Psoas muscle (tissue), 8 donors: ENCODE data around the gene ZNF208. TPM values are rescaled to one million over a fixed set of nuclear protein-coding genes. Genes with fewer than 3 reads are reported as not detected.

ENCODE experiments used
- ATAC-seq, 4 donors: fragments of 200-7000 bp; cut with Tn5 transposase; one replicate each; pipeline ENCODE4 v1.9.1; 2020; ENCODE audit warnings: moderate library complexity in 3 of 4, mild to moderate bottlenecking in 2 of 4
- DNase-seq, 2 donors: peaks; one replicate each; pipeline ENCODE4 v3.0.0-alpha.2; 2020
- H3K27ac ChIP-seq: fragments of 200-600 bp; one replicate; pipeline ENCODE4 v1.8.0; 2022
- H3K27me3 ChIP-seq, 3 donors: fragments of 200-600 bp in 1 of 3; one replicate each; pipeline versions ENCODE4 v1.6.1 to v1.8.0; 2013 to 2022; ENCODE audit warnings: low read length in 2 of 3, mild to moderate bottlenecking in 2 of 3, moderate library complexity in 1 of 3; ENCODE audit not compliant: insufficient read depth in 3 of 3
- H3K36me3 ChIP-seq, 2 donors: fragments of 200-600 bp in 1 of 2; one replicate each; pipeline versions ENCODE4 v1.6.1 to v1.8.0; 2013 to 2022; ENCODE audit warnings: low read depth in 1 of 2, mild to moderate bottlenecking in 1 of 2, moderate library complexity in 1 of 2; ENCODE audit not compliant: insufficient read depth in 1 of 2
- H3K4me1 ChIP-seq: fragments of 200-600 bp; one replicate; pipeline ENCODE4 v1.8.0; 2022
- H3K4me3 ChIP-seq: fragments of 200-600 bp; one replicate; pipeline ENCODE4 v1.8.0; 2022; ENCODE audit warnings: mild to moderate bottlenecking
- H3K9me3 ChIP-seq: fragments of 200-600 bp; one replicate; pipeline ENCODE4 v1.8.0; 2022
- CTCF ChIP-seq: fragments of 200-600 bp; IDR thresholded peaks from one replicate; pipeline ENCODE4 v1.8.0; 2022; ENCODE audit warnings: antibody characterized with exemption
- WGBS, 3 donors: extraction: QIAGEN DNeasy Blood & Tissue Kit; methylation state at CpG; one replicate each; pipeline versions ENCODE4 v1.1.6 to v1.1.7; 2013; 5-methylcytosine and 5-hydroxymethylcytosine counted together
- intact Hi-C, 2 donors: fragments of 100-400 bp; cut with DNase I; formaldehyde crosslinking; loops; one replicate each; pipeline versions ENCODE4 v1.11.0 to v1.14.2; 2022
- polyA plus RNA-seq, 3 donors: library from polyadenylated mRNA; stranded (reverse); fragments of 200-250 nt; gene quantifications; one replicate each; pipeline ENCODE4 v1.2.3, GENCODE V29; 2013
- total RNA-seq, 4 donors: library from RNA; stranded (reverse); fragmentation: NEBNext Ultra II Directional in 2 of 4; extraction: Animal tissue kit (Norgen Biotek cat#: 25700) in 2 of 4; gene quantifications; one replicate each; pipeline versions ENCODE4 v1.2.1 to v1.2.4, GENCODE V29; 2021 to 2023
- donor health status: healthy with polysubstance abuse.
- donor health status: DM: no; HTN: no; CAD: no; lungs with moderate emphysema.
- donor health status: Bipolar disorder and iron deficiency.
- donor health status: healthy.
- donor health status: DM: yes; HTN: yes; CAD: no.
- donor health status: DM: no; HTN: no; CAD: no.
- donor health status: DM: no; HTN: no; CAD: no.
- donor health status: DM: yes; HTN: yes; CAD: no.

ZNF208 gene
- total and polyA plus RNA-seq, 7 donors, result 0.04 to 1.2 (median 0.44) TPM

GRCh38 chr19:21970466-21970865 lies 40.3 kb downstream of the ZNF208 start:
- WGBS, 3 donors, result 87 to 92% (median 88%) methylated on average over 1 of the region's 1 CpG
- Histone ChIP-seq H3K27me3 (no peaks in the 10 kb centered on the region), H3K9me3 (peaks cover 59% of the 10 kb centered on the region), H3K4me3 (no peak overlapping the region), H3K27ac (no peak overlapping the region), H3K4me1 (no peaks in the 10 kb centered on the region), H3K36me3 (no peaks in the 10 kb centered on the region)
- intact Hi-C loops, result no loop called here
- ATAC-seq (no peak), DNase-seq (no peak)
- no peak for TF ChIP-seq CTCF

DNA sequence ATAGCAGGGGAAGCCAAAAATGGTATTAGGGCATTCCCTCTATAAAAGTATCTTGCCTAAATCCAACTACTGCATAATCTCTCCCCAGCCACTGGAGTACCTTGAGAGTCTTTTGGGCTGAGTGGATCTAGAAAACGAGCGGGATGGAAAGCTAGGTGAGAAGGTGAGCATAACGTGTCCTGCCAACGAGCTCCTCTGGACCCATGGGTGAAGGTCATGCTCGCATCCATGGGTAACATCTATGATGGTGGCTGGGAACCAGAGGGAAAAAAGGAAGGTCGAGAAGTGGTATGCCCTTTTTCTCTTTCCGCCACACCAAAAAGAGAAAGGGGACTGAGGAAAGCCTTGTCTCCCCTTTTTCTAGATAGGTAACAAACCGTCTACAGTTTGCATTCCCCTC lies 63.0 kb downstream of the ZNF208 start:
- H3K9me3 ChIP-seq, result peaks cover 35% of the 10 kb centered on the region
- intact Hi-C loops, result no loop called here

GRCh38 chr19:21940684-21941083 lies 70.1 kb downstream of the ZNF208 start:
- H3K4me1 ChIP-seq, result no peaks in the 10 kb centered on the region
- 75 to 77% (median 76%) methylated on average over 30 of the region's 30 CpGs for WGBS, 3 donors
- ATAC-seq, result no peak
- intact Hi-C loops, result no loop called here
- H3K27me3 ChIP-seq, result no peaks in the 10 kb centered on the region
- no peak overlapping the region for H3K27ac ChIP-seq
- H3K9me3 ChIP-seq, result peaks cover 15% of the 10 kb centered on the region
- TF ChIP-seq CTCF, result no peak
- H3K4me3 ChIP-seq, result no peak overlapping the region
- no peaks in the 10 kb centered on the region for H3K36me3 ChIP-seq
- no peak for DNase-seq

More for the DNA sequence above, 63.0 kb downstream of the ZNF208 start:
- no peaks in the 10 kb centered on the region for H3K27me3 ChIP-seq
- WGBS, 3 donors, result 68 to 75% (median 72%) methylated on average over 8 of the region's 8 CpGs
- no peaks in the 10 kb centered on the region for H3K4me1 ChIP-seq
- DNase-seq (no peak), ATAC-seq (no peak)
- H3K36me3 ChIP-seq, result no peaks in the 10 kb centered on the region
- no peak for TF ChIP-seq CTCF
- no peak overlapping the region for H3K27ac ChIP-seq
- no peak overlapping the region for H3K4me3 ChIP-seq

- intact Hi-C loops, result no loop called here
- WGBS, 3 donors, result 63 to 67% (median 64%) methylated on average over 4 of the region's 4 CpGs
- no peak for DNase-seq
These were observed 76.2 kb downstream of the ZNF208 start for GRCh38 chr19:21934593-21934992.

More at GRCh38 chr19:21934593-21934992, 76.2 kb downstream of the ZNF208 start:
- no peak for TF ChIP-seq CTCF
- H3K36me3 ChIP-seq, result no peaks in the 10 kb centered on the region
- no peaks in the 10 kb centered on the region for H3K27me3 ChIP-seq
- no peaks in the 10 kb centered on the region for H3K4me1 ChIP-seq
- no peak overlapping the region for H3K4me3 ChIP-seq
- no peak for ATAC-seq
- H3K27ac ChIP-seq, result no peak overlapping the region
- peaks cover 5% of the 10 kb centered on the region for H3K9me3 ChIP-seq
